ENCODE measurements around the gene CP.

- TF ChIP-seq, protein P1, sequence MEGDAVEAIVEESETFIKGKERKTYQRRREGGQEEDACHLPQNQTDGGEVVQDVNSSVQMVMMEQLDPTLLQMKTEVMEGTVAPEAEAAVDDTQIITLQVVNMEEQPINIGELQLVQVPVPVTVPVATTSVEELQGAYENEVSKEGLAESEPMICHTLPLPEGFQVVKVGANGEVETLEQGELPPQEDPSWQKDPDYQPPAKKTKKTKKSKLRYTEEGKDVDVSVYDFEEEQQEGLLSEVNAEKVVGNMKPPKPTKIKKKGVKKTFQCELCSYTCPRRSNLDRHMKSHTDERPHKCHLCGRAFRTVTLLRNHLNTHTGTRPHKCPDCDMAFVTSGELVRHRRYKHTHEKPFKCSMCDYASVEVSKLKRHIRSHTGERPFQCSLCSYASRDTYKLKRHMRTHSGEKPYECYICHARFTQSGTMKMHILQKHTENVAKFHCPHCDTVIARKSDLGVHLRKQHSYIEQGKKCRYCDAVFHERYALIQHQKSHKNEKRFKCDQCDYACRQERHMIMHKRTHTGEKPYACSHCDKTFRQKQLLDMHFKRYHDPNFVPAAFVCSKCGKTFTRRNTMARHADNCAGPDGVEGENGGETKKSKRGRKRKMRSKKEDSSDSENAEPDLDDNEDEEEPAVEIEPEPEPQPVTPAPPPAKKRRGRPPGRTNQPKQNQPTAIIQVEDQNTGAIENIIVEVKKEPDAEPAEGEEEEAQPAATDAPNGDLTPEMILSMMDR (IDR thresholded peaks at IDR 0.05; ENCODE audit: low read depth, low read length, missing input control), result no peak
- TF ChIP-seq GABPA (IDR thresholded peaks at IDR 0.05 in 1 of 2, conservative IDR thresholded peaks at IDR 0.05 in 1 of 2) (no peak), TAF1 (conservative IDR thresholded peaks at IDR 0.05) (no peak), RXRA (IDR thresholded peaks at IDR 0.05) (no peak), EGR1 (IDR thresholded peaks at IDR 0.05; ENCODE audit: low read depth in 2 of 2) (no peak), YY1 (IDR thresholded peaks at IDR 0.05) (no peak), ZBTB33 (IDR thresholded peaks at IDR 0.05) (no peak), JUND (IDR thresholded peaks at IDR 0.05) (no peak), HNF4A (conservative IDR thresholded peaks at IDR 0.05) (no peak), RAD21 (IDR thresholded peaks at IDR 0.05) (no peak)
- TF ChIP-seq, protein P2, sequence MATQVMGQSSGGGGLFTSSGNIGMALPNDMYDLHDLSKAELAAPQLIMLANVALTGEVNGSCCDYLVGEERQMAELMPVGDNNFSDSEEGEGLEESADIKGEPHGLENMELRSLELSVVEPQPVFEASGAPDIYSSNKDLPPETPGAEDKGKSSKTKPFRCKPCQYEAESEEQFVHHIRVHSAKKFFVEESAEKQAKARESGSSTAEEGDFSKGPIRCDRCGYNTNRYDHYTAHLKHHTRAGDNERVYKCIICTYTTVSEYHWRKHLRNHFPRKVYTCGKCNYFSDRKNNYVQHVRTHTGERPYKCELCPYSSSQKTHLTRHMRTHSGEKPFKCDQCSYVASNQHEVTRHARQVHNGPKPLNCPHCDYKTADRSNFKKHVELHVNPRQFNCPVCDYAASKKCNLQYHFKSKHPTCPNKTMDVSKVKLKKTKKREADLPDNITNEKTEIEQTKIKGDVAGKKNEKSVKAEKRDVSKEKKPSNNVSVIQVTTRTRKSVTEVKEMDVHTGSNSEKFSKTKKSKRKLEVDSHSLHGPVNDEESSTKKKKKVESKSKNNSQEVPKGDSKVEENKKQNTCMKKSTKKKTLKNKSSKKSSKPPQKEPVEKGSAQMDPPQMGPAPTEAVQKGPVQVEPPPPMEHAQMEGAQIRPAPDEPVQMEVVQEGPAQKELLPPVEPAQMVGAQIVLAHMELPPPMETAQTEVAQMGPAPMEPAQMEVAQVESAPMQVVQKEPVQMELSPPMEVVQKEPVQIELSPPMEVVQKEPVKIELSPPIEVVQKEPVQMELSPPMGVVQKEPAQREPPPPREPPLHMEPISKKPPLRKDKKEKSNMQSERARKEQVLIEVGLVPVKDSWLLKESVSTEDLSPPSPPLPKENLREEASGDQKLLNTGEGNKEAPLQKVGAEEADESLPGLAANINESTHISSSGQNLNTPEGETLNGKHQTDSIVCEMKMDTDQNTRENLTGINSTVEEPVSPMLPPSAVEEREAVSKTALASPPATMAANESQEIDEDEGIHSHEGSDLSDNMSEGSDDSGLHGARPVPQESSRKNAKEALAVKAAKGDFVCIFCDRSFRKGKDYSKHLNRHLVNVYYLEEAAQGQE (IDR thresholded peaks at IDR 0.05), result no peak
- TF ChIP-seq, protein P3, sequence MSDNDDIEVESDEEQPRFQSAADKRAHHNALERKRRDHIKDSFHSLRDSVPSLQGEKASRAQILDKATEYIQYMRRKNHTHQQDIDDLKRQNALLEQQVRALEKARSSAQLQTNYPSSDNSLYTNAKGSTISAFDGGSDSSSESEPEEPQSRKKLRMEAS (IDR thresholded peaks at IDR 0.05), result no peak
These were observed 26.5 kb upstream of the CP start for GRCh38 chr3:149247929-149248691.

Measured in liver (tissue), 3 donors.